ENCODE results near the gene MUCL1. TPM values are rescaled to one million over a fixed set of nuclear protein-coding genes. Genes with fewer than 3 reads are reported as not detected.
"Not testable (repeated sequence)": the region's sequence is repeated elsewhere in the genome, so short reads cannot be mapped to it uniquely, and the experiment has no call there.

Gene MUCL1
- polyA plus RNA-seq, 1 experiment = not detected

GRCh38 chr12:54870617-54871016, 16.3 kb downstream of the MUCL1 start:
- no peak overlapping the region for H3K4me3 ChIP-seq (ENCODE audit: low read depth, low read length)
- no peak for DNase-seq (ENCODE audit: low read depth)
- no peak for TF ChIP-seq CTCF (IDR thresholded peaks at IDR 0.05; ENCODE audit: insufficient read depth, low read depth, low read length)
- no peaks in the 10 kb centered on the region for H3K27me3 ChIP-seq (ENCODE audit: control insufficient read depth, insufficient read depth, low read length)
- ChIA-PET POLR2A (no interaction called here), CTCF (interaction anchor here (0.7 kb wide), 1 partner anchor 24 kb away, joined by 3 read pairs; no protein-coding TSS in a partner anchor)
- no peaks in the 10 kb centered on the region for H3K36me3 ChIP-seq (ENCODE audit: control insufficient read depth, insufficient read depth, low read length)

GRCh38 chr12:54879150-54879549, 24.8 kb downstream of the MUCL1 start:
- no peaks in the 10 kb centered on the region for H3K27me3 ChIP-seq (ENCODE audit: control insufficient read depth, insufficient read depth, low read length)
- no peak for TF ChIP-seq CTCF (IDR thresholded peaks at IDR 0.05; ENCODE audit: insufficient read depth, low read depth, low read length)
- H3K4me3 ChIP-seq (ENCODE audit: low read depth, low read length) = no peak overlapping the region
- POLR2A ChIA-PET = no interaction called here
- no peaks in the 10 kb centered on the region for H3K36me3 ChIP-seq (ENCODE audit: control insufficient read depth, insufficient read depth, low read length)
- DNase-seq (ENCODE audit: low read depth) = no peak
- CTCF ChIA-PET = no interaction called here

- POLR2A ChIA-PET = no interaction called here
- TF ChIP-seq CTCF (IDR thresholded peaks at IDR 0.05; ENCODE audit: insufficient read depth, low read depth, low read length) = no peak
- H3K27me3 ChIP-seq (ENCODE audit: control insufficient read depth, insufficient read depth, low read length) = no peaks in the 10 kb centered on the region
- H3K4me3 ChIP-seq (ENCODE audit: low read depth, low read length) = no peak overlapping the region
- H3K36me3 ChIP-seq (ENCODE audit: control insufficient read depth, insufficient read depth, low read length) = no peaks in the 10 kb centered on the region
- DNase-seq (ENCODE audit: low read depth) = no peak
- CTCF ChIA-PET = no interaction called here
Measured at GRCh38 chr12:54879579-54879978, 25.3 kb downstream of the MUCL1 start.

GRCh38 chr12:54882079-54882478, 27.8 kb downstream of the MUCL1 start:
- no peaks in the 10 kb centered on the region for H3K36me3 ChIP-seq (ENCODE audit: control insufficient read depth, insufficient read depth, low read length)
- TF ChIP-seq CTCF (IDR thresholded peaks at IDR 0.05; ENCODE audit: insufficient read depth, low read depth, low read length) = no peak
- ChIA-PET POLR2A (no interaction called here), CTCF (interaction anchor here (0.7 kb wide), 2 partner anchors 28 to 75 kb away, joined by 3 read pairs; partner anchors contain the start of gene MUCL1)
- no peak for DNase-seq (ENCODE audit: low read depth)
- H3K4me3 ChIP-seq (ENCODE audit: low read depth, low read length) = no peak overlapping the region
- H3K27me3 ChIP-seq (ENCODE audit: control insufficient read depth, insufficient read depth, low read length) = no peaks in the 10 kb centered on the region

- H3K27me3 ChIP-seq (ENCODE audit: control insufficient read depth, insufficient read depth, low read length); DNase-seq (ENCODE audit: low read depth); H3K4me3 ChIP-seq (ENCODE audit: low read depth, low read length); POLR2A ChIA-PET; H3K36me3 ChIP-seq (ENCODE audit: control insufficient read depth, insufficient read depth, low read length): not testable (repeated sequence)
- CTCF ChIA-PET = interaction anchor here (0.7 kb wide), 1 partner anchor 29 kb away, joined by 3 read pairs; the partner anchor contains the start of gene MUCL1
Measured at GRCh38 chr12:54882597-54882996, 28.3 kb downstream of the MUCL1 start.

GRCh38 chr12:54888428-54888827, 34.1 kb downstream of the MUCL1 start:
- H3K36me3 ChIP-seq (ENCODE audit: control insufficient read depth, insufficient read depth, low read length); CTCF ChIA-PET; H3K4me3 ChIP-seq (ENCODE audit: low read depth, low read length); H3K27me3 ChIP-seq (ENCODE audit: control insufficient read depth, insufficient read depth, low read length); DNase-seq (ENCODE audit: low read depth); POLR2A ChIA-PET: not testable (repeated sequence)
